Esophagus muscularis mucosa (tissue), 4 donors: ENCODE measurements around the gene LRRTM4. TPM values are rescaled to one million over a fixed set of nuclear protein-coding genes. Genes with fewer than 3 reads are reported as not detected.

Experiments used
- DNase-seq: peaks from one replicate; pipeline ENCODE4 v3.0.0-alpha.2; 2017; ENCODE audit errors: extremely low spot score
- H3K27ac ChIP-seq, 4 donors: fragments of 200-600 bp; sonication (generic); replicated peaks in 1 of 4; 1 replicate in 3 of 4; 2 replicates in 1 of 4; pipeline ENCODE4 v1.5.1; 2016 to 2019; ENCODE audit warnings: mild to moderate bottlenecking in 1 of 4
- H3K27me3 ChIP-seq, 4 donors: fragments of 200-600 bp; sonication (generic); one replicate each; pipeline versions ENCODE4 v1.5.1 to v1.6.0; 2016 to 2019
- H3K36me3 ChIP-seq, 4 donors: fragments of 200-600 bp; sonication (generic); one replicate each; pipeline ENCODE4 v1.5.1; 2016 to 2019
- H3K4me1 ChIP-seq, 4 donors: fragments of 200-600 bp; sonication (generic); one replicate each; pipeline ENCODE4 v1.5.1; 2016 to 2019
- H3K4me3 ChIP-seq, 4 donors: fragments of 200-600 bp; sonication (generic); 1 replicate in 2 of 4; 2 replicates in 2 of 4; pipeline ENCODE4 v1.5.1; 2016 to 2019; ENCODE audit warnings: mild to moderate bottlenecking in 4 of 4, moderate library complexity in 1 of 4
- H3K9me3 ChIP-seq, 4 donors: fragments of 200-600 bp; sonication (generic); 1 replicate in 3 of 4; 2 replicates in 1 of 4; pipeline ENCODE4 v1.5.1; 2016 to 2019
- CTCF ChIP-seq, 3 experiments: fragments of 200-600 bp in 2 of 3; fragments of 450-650 bp in 1 of 3; sonication (generic) in 2 of 3; IDR thresholded peaks; one replicate each; pipeline ENCODE4 v1.5.1; 2017 to 2019; ENCODE audit warnings: antibody characterized with exemption in 3 of 3, mild to moderate bottlenecking in 2 of 3, moderate library complexity in 1 of 3
- EP300 ChIP-seq: sonication (generic); formaldehyde crosslinking; IDR thresholded peaks from one replicate; pipeline ENCODE4 v1.6.1; 2017; ENCODE audit warnings: antibody characterized with exemption
- POLR2A ChIP-seq: fragments of 450-650 bp; IDR thresholded peaks from one replicate; pipeline ENCODE4 v1.6.1; 2017; ENCODE audit warnings: antibody characterized with exemption, moderate library complexity, mild to moderate bottlenecking, low read depth
- POLR2AphosphoS5 ChIP-seq, 2 donors: sonication (generic); formaldehyde crosslinking; IDR thresholded peaks; one replicate each; pipeline ENCODE4 v1.6.1; 2017; ENCODE audit warnings: antibody characterized with exemption in 2 of 2
- WGBS: methylation state at CpG from one replicate; pipeline ENCODE4 v1.1.5; 2018; 5-methylcytosine and 5-hydroxymethylcytosine counted together
- intact Hi-C: fragments of 100-400 bp; cut with DNase I; formaldehyde crosslinking; loops from one replicate; pipeline ENCODE4 v1.15.1; 2023
- total RNA-seq, 4 donors: library from RNA; depleted of rRNA; stranded (reverse); fragments of >200 nt; gene quantifications; one replicate each; pipeline versions ENCODE4 v1.1.0 to v1.2.1, GENCODE V29; 2016

LRRTM4 gene
- total RNA-seq, 4 donors from 2014 or later = 0.17 to 0.97 (median 0.41) TPM

GRCh38 chr2:76998704-76999103, 523.5 kb downstream of the LRRTM4 start:
- Histone ChIP-seq H3K27me3 (no peaks in the 10 kb centered on the region), H3K4me1 (no peaks in the 10 kb centered on the region), H3K27ac (no peak overlapping the region), H3K9me3 (no peaks in the 10 kb centered on the region), H3K4me3 (no peak overlapping the region), H3K36me3 (no peaks in the 10 kb centered on the region)
- DNase-seq = no peak
- WGBS = 82% methylated on average over 3 of the region's 3 CpGs
- no peak for TF ChIP-seq POLR2AphosphoS5 (IDR thresholded peaks at IDR 0.05)
- TF ChIP-seq CTCF (IDR thresholded peaks at IDR 0.05) = no peak
- no peak for TF ChIP-seq EP300
- no peak for TF ChIP-seq POLR2A
- intact Hi-C loops = no loop called here

- Histone ChIP-seq H3K4me3 (no peak overlapping the region), H3K27ac (no peak overlapping the region), H3K9me3 (no peaks in the 10 kb centered on the region), H3K36me3 (no peaks in the 10 kb centered on the region), H3K4me1 (no peaks in the 10 kb centered on the region), H3K27me3 (no peaks in the 10 kb centered on the region)
- no peak for TF ChIP-seq POLR2AphosphoS5 (IDR thresholded peaks at IDR 0.05)
- TF ChIP-seq CTCF (IDR thresholded peaks at IDR 0.05) = no peak
- TF ChIP-seq EP300 = no peak
- no peak for TF ChIP-seq POLR2A
- no peak for DNase-seq
- intact Hi-C loops = no loop called here
Measured at GRCh38 chr2:76998152-76998551, 524.0 kb downstream of the LRRTM4 start.

- Histone ChIP-seq H3K4me3 (no peak overlapping the region), H3K27me3 (no peaks in the 10 kb centered on the region), H3K9me3 (no peaks in the 10 kb centered on the region), H3K36me3 (no peaks in the 10 kb centered on the region), H3K4me1 (no peaks in the 10 kb centered on the region), H3K27ac (no peak overlapping the region)
- WGBS = 85% methylated on average over 1 of the region's 1 CpG
- no peak for TF ChIP-seq EP300
- TF ChIP-seq POLR2A = no peak
- no peak for TF ChIP-seq POLR2AphosphoS5 (IDR thresholded peaks at IDR 0.05)
- no peak for TF ChIP-seq CTCF (IDR thresholded peaks at IDR 0.05)
- no peak for DNase-seq
- intact Hi-C loops = no loop called here
Measured at GRCh38 chr2:76997296-76997695, 524.9 kb downstream of the LRRTM4 start.

- WGBS = 57% methylated on average over 11 of the region's 11 CpGs
- Histone ChIP-seq H3K27ac (no peak overlapping the region), H3K4me1 (no peaks in the 10 kb centered on the region), H3K9me3 (no peaks in the 10 kb centered on the region), H3K36me3 (no peaks in the 10 kb centered on the region), H3K4me3 (no peak overlapping the region), H3K27me3 (no peaks in the 10 kb centered on the region)
- intact Hi-C loops = no loop called here
- TF ChIP-seq EP300 (no peak), POLR2A (no peak), POLR2AphosphoS5 (IDR thresholded peaks at IDR 0.05) (no peak), CTCF (IDR thresholded peaks at IDR 0.05) (no peak)
- DNase-seq = no peak
Measured at GRCh38 chr2:76985387-76986136, 536.6 kb downstream of the LRRTM4 start.

- 95% methylated on average over 2 of the region's 2 CpGs for whole genome bisulfite sequencing
- no peak overlapping the region for H3K4me3 ChIP-seq
- no peak overlapping the region for H3K27ac ChIP-seq
- H3K4me1 ChIP-seq = peaks cover 0 to 6% (median 0%) of the 10 kb centered on the region in 4 donors
- TF ChIP-seq POLR2A (no peak), POLR2AphosphoS5 (IDR thresholded peaks at IDR 0.05) (no peak), CTCF (IDR thresholded peaks at IDR 0.05) (no peak), EP300 (no peak)
- intact Hi-C loops = no loop called here
- H3K9me3 ChIP-seq = no peaks in the 10 kb centered on the region
- H3K36me3 ChIP-seq = no peaks in the 10 kb centered on the region
- no peak for DNase-seq
- no peaks in the 10 kb centered on the region for H3K27me3 ChIP-seq
Measured at GRCh38 chr2:76984359-76984758, 537.8 kb downstream of the LRRTM4 start.
